ENCODE data around the gene TAF4B. TPM values are rescaled to one million over a fixed set of nuclear protein-coding genes. Genes with fewer than 3 reads are reported as not detected.
"Not testable (repeated sequence)": the region's sequence is repeated elsewhere in the genome, so short reads cannot be mapped to it uniquely, and the experiment has no call there.

The TAF4B gene
- total RNA-seq, 1 donor from 2014 or later: 1.5 TPM

DNA sequence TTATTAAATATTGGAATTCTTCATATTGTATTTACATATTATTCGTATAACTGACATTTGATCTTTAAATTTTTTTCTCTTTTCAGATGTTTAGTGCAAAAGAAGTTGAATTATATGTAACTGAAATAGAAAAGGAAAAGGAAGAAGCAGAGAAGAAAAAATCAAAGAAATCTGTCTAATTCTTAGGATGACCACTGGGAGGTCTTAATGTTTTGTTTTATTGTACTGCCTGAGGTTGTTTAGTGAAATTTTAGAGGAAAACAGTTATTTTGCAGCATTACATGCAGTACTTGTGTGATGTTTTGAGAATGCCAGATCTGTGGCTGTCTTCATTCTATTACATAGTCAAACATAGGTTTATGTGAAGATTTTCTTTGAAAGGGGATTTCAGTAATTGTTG is 34.0 kb upstream of the TAF4B start:
- TF ChIP-seq CTCF (conservative IDR thresholded peaks at IDR 0.05): no peak
- H3K27me3 Mint-ChIP-seq (ENCODE audit: low read depth): no peaks in the 10 kb centered on the region
- H3K4me1 Mint-ChIP-seq: no peaks in the 10 kb centered on the region
- H3K4me3 Mint-ChIP-seq: no peak overlapping the region
- no peak for DNase-seq (ENCODE audit: low read depth, low spot score)
- peaks cover 4% of the 10 kb centered on the region for H3K9me3 Mint-ChIP-seq
- H3K27ac Mint-ChIP-seq (ENCODE audit: unreplicated experiment): no peak overlapping the region
- H3K36me3 Mint-ChIP-seq (ENCODE audit: low read depth): no peaks in the 10 kb centered on the region

- DNase-seq (ENCODE audit: low read depth, low spot score): no peak
- peaks cover 2% of the 10 kb centered on the region for H3K9me3 Mint-ChIP-seq
- no peaks in the 10 kb centered on the region for H3K36me3 Mint-ChIP-seq (ENCODE audit: low read depth)
- no peaks in the 10 kb centered on the region for H3K4me1 Mint-ChIP-seq
- no peaks in the 10 kb centered on the region for H3K27me3 Mint-ChIP-seq (ENCODE audit: low read depth)
- H3K4me3 Mint-ChIP-seq: no peak overlapping the region
- no peak for TF ChIP-seq CTCF (conservative IDR thresholded peaks at IDR 0.05)
- no peak overlapping the region for H3K27ac Mint-ChIP-seq (ENCODE audit: unreplicated experiment)
Observed at GRCh38 chr18:26196605-26197004, 29.6 kb upstream of the TAF4B start.

DNA sequence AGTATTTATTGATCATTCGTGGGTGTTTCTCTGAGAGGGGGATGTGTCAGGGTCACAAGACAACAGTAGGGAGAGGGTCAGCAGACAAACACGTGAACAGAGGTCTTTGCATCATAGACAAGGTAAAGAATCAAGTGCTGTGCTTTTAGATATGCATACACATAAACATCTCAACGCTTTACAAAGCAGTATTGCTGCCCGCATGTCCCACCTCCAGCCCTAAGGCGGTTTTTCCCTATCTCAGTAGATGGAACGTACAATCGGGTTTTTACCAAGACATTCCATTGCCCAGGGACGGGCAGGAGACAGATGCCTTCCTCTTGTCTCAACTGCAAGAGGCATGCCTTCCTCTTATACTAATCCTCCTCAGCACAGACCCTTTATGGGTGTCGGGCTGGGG is 24.2 kb upstream of the TAF4B start:
- H3K4me1 Mint-ChIP-seq: peaks cover 20% of the 10 kb centered on the region
- not testable (repeated sequence) for H3K4me3 Mint-ChIP-seq; H3K9me3 Mint-ChIP-seq; DNase-seq (ENCODE audit: low read depth, low spot score); H3K27me3 Mint-ChIP-seq (ENCODE audit: low read depth); H3K27ac Mint-ChIP-seq (ENCODE audit: unreplicated experiment); H3K36me3 Mint-ChIP-seq (ENCODE audit: low read depth)

DNA sequence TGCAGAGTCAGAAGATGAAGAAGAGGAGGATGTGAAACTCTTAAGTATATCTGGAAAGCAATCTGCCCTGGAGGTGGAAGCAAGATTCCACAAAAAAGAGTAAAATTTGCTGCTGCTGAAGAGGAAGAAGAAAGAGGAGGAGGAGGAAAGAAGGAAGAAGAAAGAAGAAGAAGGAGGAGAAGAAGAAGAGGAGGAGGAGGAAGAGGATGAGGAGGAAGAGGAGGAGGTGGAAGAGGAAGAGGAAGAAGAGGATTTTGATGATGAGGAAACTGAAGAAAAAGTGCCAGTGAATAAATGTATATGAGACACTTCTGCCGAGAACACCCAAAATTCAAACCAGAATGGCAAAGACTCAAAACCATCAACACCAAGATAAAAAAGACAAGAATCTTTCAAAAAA is 20.9 kb upstream of the TAF4B start:
- Mint-ChIP-seq H3K36me3 (ENCODE audit: low read depth) (no peaks in the 10 kb centered on the region), H3K4me1 (peaks cover 30% of the 10 kb centered on the region), H3K9me3 (peaks cover 2% of the 10 kb centered on the region), H3K4me3 (no peak overlapping the region), H3K27me3 (ENCODE audit: low read depth) (no peaks in the 10 kb centered on the region), H3K27ac (ENCODE audit: unreplicated experiment) (no peak overlapping the region)
- DNase-seq (ENCODE audit: low read depth, low spot score): no peak
- no peak for TF ChIP-seq CTCF (conservative IDR thresholded peaks at IDR 0.05)

DNA sequence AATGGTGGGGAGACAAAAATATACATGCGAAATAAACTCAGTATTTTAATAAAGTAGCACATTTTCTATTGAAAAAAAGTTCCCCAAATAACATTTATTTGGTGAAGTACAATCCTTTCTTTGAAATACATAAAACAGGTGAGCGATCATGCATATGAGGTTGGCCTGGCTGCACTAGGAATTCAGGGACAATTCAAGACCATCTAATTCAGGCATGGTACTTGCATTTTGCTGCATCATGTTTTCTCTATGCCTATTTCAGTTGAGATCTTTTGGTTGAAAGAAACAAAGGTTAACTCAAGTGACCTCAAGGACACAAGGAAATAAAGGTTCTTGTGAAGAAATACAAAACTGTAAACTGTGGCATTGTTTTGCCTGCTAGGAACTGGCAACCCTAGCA is 19.8 kb upstream of the TAF4B start:
- H3K9me3 Mint-ChIP-seq: no peaks in the 10 kb centered on the region
- no peak overlapping the region for H3K4me3 Mint-ChIP-seq
- DNase-seq (ENCODE audit: low read depth, low spot score): no peak
- H3K36me3 Mint-ChIP-seq (ENCODE audit: low read depth): no peaks in the 10 kb centered on the region
- no peak overlapping the region for H3K27ac Mint-ChIP-seq (ENCODE audit: unreplicated experiment)
- peaks cover 30% of the 10 kb centered on the region for H3K4me1 Mint-ChIP-seq
- TF ChIP-seq CTCF (conservative IDR thresholded peaks at IDR 0.05): no peak
- no peaks in the 10 kb centered on the region for H3K27me3 Mint-ChIP-seq (ENCODE audit: low read depth)

GRCh38 chr18:26207937-26208336 is 18.3 kb upstream of the TAF4B start:
- DNase-seq (ENCODE audit: low read depth, low spot score): no peak
- no peak for TF ChIP-seq CTCF (conservative IDR thresholded peaks at IDR 0.05)
- no peaks in the 10 kb centered on the region for H3K9me3 Mint-ChIP-seq
- no peak overlapping the region for H3K4me3 Mint-ChIP-seq
- no peaks in the 10 kb centered on the region for H3K27me3 Mint-ChIP-seq (ENCODE audit: low read depth)
- peaks cover 30% of the 10 kb centered on the region for H3K4me1 Mint-ChIP-seq
- no peak overlapping the region for H3K27ac Mint-ChIP-seq (ENCODE audit: unreplicated experiment)
- H3K36me3 Mint-ChIP-seq (ENCODE audit: low read depth): no peaks in the 10 kb centered on the region

Data from neural crest cell (in vitro differentiated cells).